ENCODE measurements around the gene RPA4. TPM values are rescaled to one million over a fixed set of nuclear protein-coding genes. Genes with fewer than 3 reads are reported as not detected.

RPA4 gene
- total RNA-seq, 4 donors from 2014 or later = 4.9 to 12.6 (median 7.1) TPM

- no peak for DNase-seq (ENCODE audit: low spot score in 2 of 2)
- no peaks in the 10 kb centered on the region for H3K36me3 ChIP-seq
- H3K4me1 ChIP-seq = no peaks in the 10 kb centered on the region
- H3K27me3 ChIP-seq = no peaks in the 10 kb centered on the region
- TF ChIP-seq EP300 (IDR thresholded peaks at IDR 0.05) = no peak
- no peak for TF ChIP-seq CTCF (IDR thresholded peaks at IDR 0.05)
- no peak for TF ChIP-seq POLR2A (IDR thresholded peaks at IDR 0.05)
- no peak overlapping the region for H3K27ac ChIP-seq
- 91 to 98% methylated on average over 4 of the region's 4 CpGs for WGBS, 2 donors
- H3K9me3 ChIP-seq = no peaks in the 10 kb centered on the region
- no peak overlapping the region for H3K4me3 ChIP-seq
These were observed 36.0 kb downstream of the RPA4 start for GRCh38 chrX:96919672-96920071.

DNA sequence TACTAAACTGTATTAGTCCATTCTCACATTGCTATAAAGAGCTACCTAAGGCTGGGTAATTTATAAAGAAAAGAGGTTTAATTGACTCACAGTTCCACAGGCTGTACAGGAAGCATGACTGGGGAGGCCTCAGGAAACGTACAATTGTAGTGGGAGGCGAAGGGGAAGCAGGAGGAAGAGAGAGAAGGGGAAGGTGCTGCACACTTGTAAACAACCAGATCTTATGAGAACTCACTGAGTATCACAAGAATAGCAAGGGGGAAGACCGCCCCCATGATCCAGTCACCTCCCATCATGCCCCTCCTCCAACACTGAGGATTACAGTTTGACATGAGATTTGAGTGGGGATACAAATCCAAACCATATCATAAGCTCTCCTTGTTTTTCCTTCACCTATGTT is 40.9 kb downstream of the RPA4 start:
- H3K36me3 ChIP-seq = no peaks in the 10 kb centered on the region
- no peak overlapping the region for H3K4me3 ChIP-seq
- no peak for DNase-seq (ENCODE audit: low spot score in 2 of 2)
- H3K4me1 ChIP-seq = no peaks in the 10 kb centered on the region
- no peaks in the 10 kb centered on the region for H3K9me3 ChIP-seq
- no peak overlapping the region for H3K27ac ChIP-seq
- H3K27me3 ChIP-seq = no peaks in the 10 kb centered on the region
- TF ChIP-seq EP300 (IDR thresholded peaks at IDR 0.05) = no peak
- TF ChIP-seq POLR2A (IDR thresholded peaks at IDR 0.05) = no peak
- no peak for TF ChIP-seq CTCF (IDR thresholded peaks at IDR 0.05)
- 71 to 100% methylated on average over 3 of the region's 3 CpGs for WGBS, 2 donors

GRCh38 chrX:96929036-96929435 is 45.3 kb downstream of the RPA4 start:
- no peak overlapping the region for H3K27ac ChIP-seq
- no peak for DNase-seq (ENCODE audit: low spot score in 2 of 2)
- H3K4me3 ChIP-seq = no peak overlapping the region
- TF ChIP-seq EP300 (IDR thresholded peaks at IDR 0.05) (no peak), POLR2A (IDR thresholded peaks at IDR 0.05) (no peak), CTCF (IDR thresholded peaks at IDR 0.05) (no peak)
- no peaks in the 10 kb centered on the region for H3K36me3 ChIP-seq
- H3K9me3 ChIP-seq = no peaks in the 10 kb centered on the region
- no peaks in the 10 kb centered on the region for H3K4me1 ChIP-seq
- H3K27me3 ChIP-seq = no peaks in the 10 kb centered on the region

Other genes starting within 250 kb of the RPA4 start
- gene DIAPH2, start 199.1 kb upstream of the RPA4 start, total RNA-seq = 10 to 100 TPM; 40.2 to 52.2 (median 44.8) TPM